H7 (cell line): ENCODE data around the gene EPHB1. TPM values are rescaled to one million over a fixed set of nuclear protein-coding genes. Genes with fewer than 3 reads are reported as not detected.
A peak's percentile ranks its signal among the peaks of the same experiment; 100 is the strongest.

Experiments
- DNase-seq: peaks from one replicate; pipeline ENCODE4 v3.0.0; 2012
- H3K27me3 ChIP-seq: 2 replicates; pipeline ENCODE4 v1.6.0; 2011; ENCODE audit warnings: mild to moderate bottlenecking, low read length; ENCODE audit not compliant: control insufficient read depth, insufficient read depth
- H3K36me3 ChIP-seq: replicated peaks from 2 replicates; pipeline ENCODE4 v1.5.1; 2011; ENCODE audit warnings: low read length; ENCODE audit not compliant: control insufficient read depth, insufficient read depth
- H3K4me3 ChIP-seq: 2 replicates; pipeline ENCODE4 v1.5.1; 2011; ENCODE audit warnings: low read depth, mild to moderate bottlenecking, control low read depth, low read length, moderate library complexity; ENCODE audit not compliant: insufficient read depth
- total RNA-seq: library from RNA; depleted of rRNA; stranded (reverse); fragments of >200 nt; shearing (Covaris generic); gene quantifications from 2 replicates; pipeline ENCODE4 v1.2.3, GENCODE V29; 2014; rRNA removed

Gene EPHB1
- 0.48 and 3.3 TPM in 2 replicates for total RNA-seq

DNA sequence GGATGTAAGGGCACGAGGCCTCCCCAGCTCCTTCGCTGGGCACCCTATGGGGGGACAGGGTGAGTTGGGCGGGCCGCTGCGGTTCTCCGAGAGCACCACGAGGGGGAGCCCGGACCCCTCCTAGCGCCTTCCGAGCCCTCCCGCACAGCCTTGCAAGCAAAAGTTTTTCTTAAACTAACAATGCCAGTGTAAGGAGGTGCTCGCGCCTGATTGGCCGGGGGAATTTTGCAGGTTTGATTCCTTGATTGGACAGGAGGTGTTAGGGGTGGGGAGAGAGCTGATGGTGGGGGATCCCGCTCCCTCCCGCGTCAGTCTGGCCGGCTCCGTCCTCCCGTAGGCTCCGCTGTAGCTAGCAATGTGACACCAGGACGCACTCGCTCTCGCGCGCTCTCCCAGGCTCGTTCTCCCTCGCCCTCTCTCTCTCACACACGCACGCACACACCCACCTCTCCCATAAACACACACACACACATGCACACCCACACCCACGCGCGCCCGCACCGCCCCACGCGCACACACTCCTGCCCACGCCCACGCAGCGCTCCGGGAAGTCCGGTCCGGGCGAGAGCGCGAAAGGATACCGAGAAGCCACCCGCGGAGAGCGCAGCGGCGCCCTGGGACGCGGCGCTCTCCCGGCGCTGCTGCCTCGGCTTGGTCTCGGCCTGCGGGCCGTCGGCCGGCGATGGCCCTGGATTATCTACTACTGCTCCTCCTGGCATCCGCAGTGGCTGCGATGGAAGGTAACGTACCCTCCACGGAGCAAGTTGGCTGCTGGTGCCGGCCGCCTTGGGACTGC lies at the start of gene EPHB1:
Gene EPHB1, plus strand, starts transcription at position 311 of the 796 bp plus-strand sequence.
- no peaks in the 10 kb centered on the region for H3K36me3 ChIP-seq
- DNase-seq, result peak; percentile 97
- peaks cover 40% of the 10 kb centered on the region for H3K27me3 ChIP-seq
- peak within 1 kb of the TSS; percentile 68 for H3K4me3 ChIP-seq

DNA sequence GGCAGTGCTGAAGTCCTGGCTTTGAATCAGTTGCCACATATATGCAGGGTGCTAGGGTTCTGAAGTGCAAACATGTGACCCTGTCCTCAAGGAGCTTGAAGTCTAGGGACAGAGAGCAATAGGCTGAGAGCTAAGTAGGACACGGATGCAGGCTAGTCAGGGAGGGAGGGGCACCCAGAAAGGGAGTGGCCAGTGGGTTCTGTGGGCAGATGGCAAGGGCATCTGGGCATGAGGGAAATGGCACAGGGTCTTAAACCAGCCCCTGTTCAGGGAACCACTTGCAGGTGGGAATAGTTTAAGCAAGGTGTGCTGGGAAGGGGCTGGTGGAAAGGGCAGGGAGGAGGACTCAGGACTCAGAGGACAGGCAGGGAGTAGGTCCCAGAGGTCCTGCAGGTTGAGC lies 46.4 kb upstream of the EPHB1 start:
- Histone ChIP-seq H3K4me3 (no peak overlapping the region), H3K27me3 (no peaks in the 10 kb centered on the region; the same call in 1 of the 2 replicates), H3K36me3 (no peaks in the 10 kb centered on the region)
- no peak for DNase-seq

DNA sequence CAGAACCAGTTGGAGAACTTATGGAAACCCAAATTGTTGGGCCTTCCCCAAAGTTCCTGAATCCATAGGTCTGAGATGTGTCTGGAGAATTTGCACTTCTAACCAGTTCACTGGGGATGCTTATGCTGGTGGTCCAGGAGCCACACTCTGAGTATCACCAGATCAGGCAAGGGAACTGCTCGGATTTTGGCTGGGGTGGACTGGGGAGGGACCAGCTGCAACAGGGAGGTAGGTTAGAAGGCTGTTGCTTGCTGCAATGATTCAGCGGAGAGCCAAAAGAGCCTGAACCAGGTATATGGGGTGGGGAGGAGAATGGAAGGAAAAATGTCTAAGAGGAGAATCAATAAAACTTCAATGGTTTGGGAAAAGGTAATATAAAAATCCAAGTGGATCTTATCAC lies 45.9 kb upstream of the EPHB1 start:
- no peak for DNase-seq
- Histone ChIP-seq H3K27me3 (no peaks in the 10 kb centered on the region; the same call in 1 of the 2 replicates), H3K36me3 (no peaks in the 10 kb centered on the region), H3K4me3 (no peak overlapping the region)

GRCh38 chr3:134749802-134750553 lies 45.1 kb upstream of the EPHB1 start:
- Histone ChIP-seq H3K27me3 (no peaks in the 10 kb centered on the region; the same call in 1 of the 2 replicates), H3K4me3 (no peak overlapping the region), H3K36me3 (no peaks in the 10 kb centered on the region)
- peak; percentile 50 for DNase-seq

DNA sequence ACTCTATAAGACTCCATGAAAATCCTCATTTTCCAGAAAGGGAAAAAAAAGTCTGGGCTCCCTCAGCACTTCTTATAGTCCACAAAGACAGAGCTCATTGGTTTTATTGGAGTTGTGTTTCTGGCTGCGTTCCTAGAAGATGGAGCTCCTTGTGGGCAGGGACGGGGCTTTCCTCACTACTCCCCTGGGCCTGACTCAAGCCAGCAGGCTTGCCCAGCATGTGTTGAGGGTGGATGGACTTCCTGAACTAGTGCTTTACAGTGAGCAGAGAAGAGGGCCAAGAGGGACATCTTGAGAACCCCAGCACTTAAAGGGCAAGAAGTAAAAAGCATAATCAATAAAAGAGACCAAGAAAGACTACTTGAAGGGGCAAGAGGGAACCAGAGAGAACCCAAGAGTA lies 43.2 kb upstream of the EPHB1 start:
- Histone ChIP-seq H3K27me3 (no peaks in the 10 kb centered on the region; the same call in none of the 2 replicates), H3K36me3 (no peaks in the 10 kb centered on the region), H3K4me3 (no peak overlapping the region)
- DNase-seq, result no peak

GRCh38 chr3:134752761-134753461 lies 42.1 kb upstream of the EPHB1 start:
- Histone ChIP-seq H3K36me3 (no peaks in the 10 kb centered on the region), H3K27me3 (no peaks in the 10 kb centered on the region; the same call in none of the 2 replicates), H3K4me3 (no peak overlapping the region)
- DNase-seq, result no peak

DNA sequence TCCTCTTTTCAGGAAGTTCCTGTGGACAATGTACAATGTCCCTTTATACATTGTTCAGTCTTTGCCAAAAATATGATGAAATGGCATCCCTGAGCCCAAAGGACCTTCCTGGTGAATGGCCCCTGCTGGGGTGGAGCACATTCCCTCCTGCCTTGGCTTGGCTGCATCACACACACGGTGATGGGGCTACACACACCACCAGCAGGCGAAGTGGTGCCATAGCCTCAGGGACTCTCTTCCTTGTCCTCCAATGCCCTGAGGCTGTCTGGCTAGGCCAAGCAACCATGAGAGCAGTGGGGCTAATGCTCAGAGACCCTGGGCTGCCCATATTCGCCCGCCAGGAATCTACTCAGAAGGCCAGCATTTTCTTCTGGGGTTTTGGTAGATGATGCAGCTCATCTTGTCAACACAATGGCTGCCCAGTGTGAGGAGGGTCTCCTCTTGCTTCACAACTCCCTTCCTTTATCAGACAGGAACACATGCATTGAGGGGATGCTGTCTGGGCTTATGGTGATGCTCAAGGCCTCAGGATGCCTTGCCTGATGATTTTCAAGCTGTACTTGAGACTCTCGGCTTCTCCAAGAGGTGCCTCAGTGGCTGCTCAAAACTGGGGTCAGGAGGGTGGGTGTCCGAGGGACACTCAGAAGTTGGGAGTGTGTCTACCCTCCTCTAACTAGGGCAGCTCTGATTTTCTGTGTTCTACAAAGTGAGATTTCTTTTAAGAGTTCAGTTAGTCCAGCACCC lies 40.9 kb upstream of the EPHB1 start:
- Histone ChIP-seq H3K36me3 (no peaks in the 10 kb centered on the region), H3K27me3 (no peaks in the 10 kb centered on the region; the same call in none of the 2 replicates), H3K4me3 (no peak overlapping the region)
- DNase-seq, result peak; percentile 19

DNA sequence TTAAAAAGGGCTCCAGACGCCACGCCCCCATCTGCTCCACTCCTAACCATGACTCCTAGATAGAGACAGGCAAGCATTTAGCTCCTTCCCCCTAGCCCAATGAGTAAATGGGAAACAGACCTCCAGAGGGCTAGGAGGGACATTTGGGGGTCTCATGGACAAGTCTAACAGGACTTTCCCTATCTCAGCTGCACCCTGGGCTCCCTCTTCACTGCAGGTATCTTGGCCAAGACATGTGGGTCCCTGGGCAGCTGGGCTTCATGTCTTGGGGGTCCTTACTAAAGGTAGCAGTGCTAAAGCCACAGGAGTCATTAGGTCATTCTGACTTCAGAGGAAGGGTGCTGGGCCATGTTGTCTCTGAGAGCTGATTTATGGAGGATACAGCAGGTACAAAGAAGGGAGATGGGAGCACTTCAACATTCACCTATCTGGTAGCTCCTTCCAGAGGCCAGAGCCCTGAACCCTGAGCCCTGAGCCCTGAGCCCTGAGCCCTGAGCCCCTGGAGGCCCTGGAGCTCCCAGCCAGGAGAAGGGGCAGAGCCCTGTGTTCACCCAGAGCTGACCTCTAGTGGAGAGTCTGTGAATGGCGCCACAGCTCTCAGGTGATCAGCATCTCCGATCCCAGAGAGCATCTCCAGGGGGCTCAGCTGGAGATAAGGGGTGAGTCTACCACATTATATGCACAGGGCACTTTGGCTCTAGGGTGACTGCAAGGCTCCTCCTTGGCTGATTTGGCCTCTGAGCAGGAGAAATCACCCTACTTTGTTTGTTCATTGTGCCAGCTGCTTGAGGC lies 40.1 kb upstream of the EPHB1 start:
- no peaks in the 10 kb centered on the region for H3K36me3 ChIP-seq
- peak; percentile 79 for DNase-seq
- H3K27me3 ChIP-seq, result no peaks in the 10 kb centered on the region; the same call in none of the 2 replicates
- no peak overlapping the region for H3K4me3 ChIP-seq

DNA sequence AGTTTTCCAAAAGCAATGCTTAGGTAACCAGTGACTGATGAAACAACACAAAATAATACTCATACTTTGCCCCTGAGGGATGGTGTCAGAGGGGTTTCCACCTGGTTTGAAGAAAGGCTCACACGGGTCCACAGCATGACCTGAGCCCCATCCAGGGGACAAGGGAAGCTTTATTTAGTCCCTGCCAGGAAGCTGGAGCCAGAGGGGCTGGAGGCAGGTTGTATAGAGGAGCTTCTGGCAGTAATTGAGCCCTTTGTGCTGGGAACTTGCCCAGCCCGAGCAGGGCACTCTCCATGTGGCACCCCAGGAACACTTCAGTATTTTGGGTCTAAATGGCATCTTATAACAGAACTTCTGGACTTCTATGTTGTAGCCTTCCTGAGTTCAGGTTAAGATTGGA lies 39.2 kb upstream of the EPHB1 start:
- no peak for DNase-seq
- Histone ChIP-seq H3K27me3 (no peaks in the 10 kb centered on the region; the same call in 1 of the 2 replicates), H3K4me3 (no peak overlapping the region), H3K36me3 (no peaks in the 10 kb centered on the region)

- Histone ChIP-seq H3K4me3 (no peak overlapping the region), H3K27me3 (no peaks in the 10 kb centered on the region; the same call in 1 of the 2 replicates), H3K36me3 (no peaks in the 10 kb centered on the region)
- no peak for DNase-seq
Measured at GRCh38 chr3:134757549-134758069, 37.5 kb upstream of the EPHB1 start.

DNA sequence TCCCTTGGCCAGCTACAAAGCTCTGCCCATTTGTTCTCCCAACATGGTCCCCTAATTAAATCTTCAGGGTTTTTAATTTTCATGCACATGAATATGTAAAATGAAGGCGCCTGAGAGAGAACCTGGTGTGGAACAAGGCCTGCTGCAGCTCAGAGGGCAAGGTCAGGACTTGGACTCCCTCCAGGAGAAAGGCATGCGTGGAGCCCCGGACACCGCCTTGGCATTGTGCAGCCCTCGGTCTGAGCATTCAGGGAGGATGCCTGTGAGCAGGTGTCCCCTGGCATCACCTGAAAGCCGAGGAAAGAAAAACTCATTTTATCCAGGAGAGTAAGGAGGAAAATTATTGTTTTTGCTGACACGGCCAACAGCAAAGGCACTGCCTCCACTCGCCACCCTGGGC lies 33.8 kb upstream of the EPHB1 start:
- Histone ChIP-seq H3K4me3 (no peak overlapping the region), H3K36me3 (no peaks in the 10 kb centered on the region), H3K27me3 (no peaks in the 10 kb centered on the region)
- no peak for DNase-seq

DNA sequence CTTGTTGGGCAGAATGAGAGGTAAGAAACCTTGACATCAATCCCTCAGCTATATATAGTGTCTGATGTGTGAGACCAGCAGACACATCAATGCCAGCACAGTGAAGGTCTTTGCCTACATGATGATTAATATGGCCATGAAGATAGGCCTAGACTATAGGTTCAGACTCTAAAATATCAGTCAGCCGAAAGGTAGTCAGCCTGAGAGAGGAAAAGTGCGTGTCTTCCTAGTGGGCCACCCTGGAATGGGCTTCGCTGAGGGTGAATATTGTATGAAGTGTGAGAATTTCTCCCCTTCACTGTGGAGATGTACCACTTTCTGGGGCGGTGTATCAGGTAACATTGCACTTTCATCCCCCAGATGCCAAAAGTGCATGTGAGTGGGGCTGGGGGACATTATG lies 33.0 kb upstream of the EPHB1 start:
- Histone ChIP-seq H3K36me3 (no peaks in the 10 kb centered on the region), H3K27me3 (no peaks in the 10 kb centered on the region), H3K4me3 (no peak overlapping the region)
- no peak for DNase-seq

DNA sequence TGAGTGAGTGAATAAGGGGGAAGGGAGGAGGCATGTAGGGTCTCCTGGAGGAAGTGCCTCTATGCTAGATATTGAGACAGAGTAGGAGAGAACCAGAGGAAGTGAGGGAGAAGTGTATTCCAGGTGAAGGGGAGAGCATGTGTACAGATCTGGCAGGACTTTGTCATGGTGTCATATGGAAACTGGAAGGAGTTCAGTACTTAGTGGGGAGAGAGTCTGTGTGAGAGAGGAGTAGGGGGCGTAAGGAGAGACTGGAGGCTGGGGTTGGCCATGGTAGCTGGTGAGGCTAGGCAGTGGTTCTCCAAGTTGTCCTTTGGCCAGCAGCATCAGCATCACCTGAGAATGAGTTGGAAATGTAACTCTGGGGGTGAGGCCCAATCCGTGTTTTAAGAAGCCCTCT lies 29.6 kb upstream of the EPHB1 start:
- no peak overlapping the region for H3K4me3 ChIP-seq
- H3K27me3 ChIP-seq, result no peaks in the 10 kb centered on the region
- no peak for DNase-seq
- no peaks in the 10 kb centered on the region for H3K36me3 ChIP-seq
